Vagina (tissue), 2 donors: Measurements from ENCODE around the gene STC2. TPM values are rescaled to one million over a fixed set of nuclear protein-coding genes. Genes with fewer than 3 reads are reported as not detected.

Source experiments
- DNase-seq, 2 donors: peaks; one replicate each; pipeline ENCODE4 v3.0.0-alpha.2; 2017; ENCODE audit errors: extremely low spot score in 2 of 2
- H3K27ac ChIP-seq: fragments of 200-600 bp; sonication (generic); one replicate; pipeline ENCODE4 v1.5.1; 2019
- H3K27me3 ChIP-seq: fragments of 200-600 bp; sonication (generic); one replicate; pipeline ENCODE4 v1.5.1; 2019
- H3K36me3 ChIP-seq, 2 donors: fragments of 200-600 bp; sonication (generic); one replicate each; pipeline ENCODE4 v1.5.1; 2017 to 2019
- H3K4me1 ChIP-seq: fragments of 200-600 bp; sonication (generic); one replicate; pipeline ENCODE4 v1.5.1; 2019
- H3K4me3 ChIP-seq, 2 donors: fragments of 200-600 bp; sonication (generic); 1 replicate in 1 of 2; 2 replicates in 1 of 2; pipeline ENCODE4 v1.5.1; 2016 to 2019
- H3K9me3 ChIP-seq: fragments of 200-600 bp; sonication (generic); one replicate; pipeline ENCODE4 v1.5.1; 2019
- POLR2A ChIP-seq, 2 donors: fragments of 450-650 bp; IDR thresholded peaks; one replicate each; pipeline ENCODE4 v1.6.1; 2017; ENCODE audit warnings: antibody characterized with exemption in 2 of 2, mild to moderate bottlenecking in 2 of 2, moderate library complexity in 2 of 2
- POLR2AphosphoS5 ChIP-seq, 2 donors: sonication (generic); formaldehyde crosslinking; IDR thresholded peaks; one replicate each; pipeline ENCODE4 v1.9.0; 2017; ENCODE audit warnings: antibody characterized with exemption in 2 of 2, mild to moderate bottlenecking in 2 of 2, low read depth in 1 of 2; ENCODE audit not compliant: insufficient read depth in 1 of 2
- intact Hi-C: fragments of 100-400 bp; cut with DNase I; formaldehyde crosslinking; loops from one replicate; pipeline ENCODE4 v1.15.1; 2023
- total RNA-seq: library from RNA; depleted of rRNA; stranded (reverse); fragments of >200 nt; gene quantifications from one replicate; pipeline ENCODE4 v1.2.3, GENCODE V29; 2016
- TF ChIP-seq, protein P1 (sequence below), 3 experiments: fragments of 450-650 bp in 2 of 3; fragments of 200-600 bp in 1 of 3; sonication (generic) in 1 of 3; IDR thresholded peaks; one replicate each; pipeline ENCODE4 v1.5.1; 2017 to 2019; ENCODE audit warnings: antibody characterized with exemption in 3 of 3, mild to moderate bottlenecking in 2 of 3, moderate library complexity in 2 of 3

Gene STC2
- total RNA-seq, 1 donor from 2014 or later: 2.9 TPM

DNA sequence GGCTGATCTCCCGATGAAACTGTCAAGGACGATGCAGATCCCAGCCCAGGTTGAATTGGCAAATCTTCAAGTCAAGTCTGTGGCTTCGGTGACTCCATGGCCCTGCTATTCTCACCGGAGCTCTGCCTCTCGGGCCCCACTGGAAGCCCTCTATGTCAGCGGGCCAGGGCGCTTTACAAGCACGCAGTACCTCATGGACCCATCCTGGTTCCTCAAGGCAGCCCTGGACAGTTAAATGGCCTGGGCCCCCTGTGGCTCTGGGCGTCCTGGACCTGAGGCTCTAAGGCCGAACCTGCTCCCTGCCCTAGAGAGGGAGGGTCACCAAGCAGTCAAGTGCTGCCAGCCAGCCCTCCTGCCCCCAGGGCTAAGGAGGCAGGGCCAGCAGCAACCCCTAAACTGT is 45.3 kb downstream of the STC2 start:
- Histone ChIP-seq H3K27me3 (peaks cover 3% of the 10 kb centered on the region), H3K36me3 (no peaks in the 10 kb centered on the region)
- TF ChIP-seq POLR2A (IDR thresholded peaks at IDR 0.05) (no peak), POLR2AphosphoS5 (IDR thresholded peaks at IDR 0.05; ENCODE audit: insufficient read depth in 1 of 2, low read depth in 1 of 2) (no peak)
- TF ChIP-seq, protein P1, sequence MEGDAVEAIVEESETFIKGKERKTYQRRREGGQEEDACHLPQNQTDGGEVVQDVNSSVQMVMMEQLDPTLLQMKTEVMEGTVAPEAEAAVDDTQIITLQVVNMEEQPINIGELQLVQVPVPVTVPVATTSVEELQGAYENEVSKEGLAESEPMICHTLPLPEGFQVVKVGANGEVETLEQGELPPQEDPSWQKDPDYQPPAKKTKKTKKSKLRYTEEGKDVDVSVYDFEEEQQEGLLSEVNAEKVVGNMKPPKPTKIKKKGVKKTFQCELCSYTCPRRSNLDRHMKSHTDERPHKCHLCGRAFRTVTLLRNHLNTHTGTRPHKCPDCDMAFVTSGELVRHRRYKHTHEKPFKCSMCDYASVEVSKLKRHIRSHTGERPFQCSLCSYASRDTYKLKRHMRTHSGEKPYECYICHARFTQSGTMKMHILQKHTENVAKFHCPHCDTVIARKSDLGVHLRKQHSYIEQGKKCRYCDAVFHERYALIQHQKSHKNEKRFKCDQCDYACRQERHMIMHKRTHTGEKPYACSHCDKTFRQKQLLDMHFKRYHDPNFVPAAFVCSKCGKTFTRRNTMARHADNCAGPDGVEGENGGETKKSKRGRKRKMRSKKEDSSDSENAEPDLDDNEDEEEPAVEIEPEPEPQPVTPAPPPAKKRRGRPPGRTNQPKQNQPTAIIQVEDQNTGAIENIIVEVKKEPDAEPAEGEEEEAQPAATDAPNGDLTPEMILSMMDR (IDR thresholded peaks at IDR 0.05): no peak

GRCh38 chr5:173281910-173282309 is 46.3 kb downstream of the STC2 start:
- no peak for DNase-seq
- no peak overlapping the region for H3K27ac ChIP-seq
- peaks cover 12% of the 10 kb centered on the region for H3K4me1 ChIP-seq
- no peaks in the 10 kb centered on the region for H3K9me3 ChIP-seq
- TF ChIP-seq POLR2A (IDR thresholded peaks at IDR 0.05) (no peak), POLR2AphosphoS5 (IDR thresholded peaks at IDR 0.05; ENCODE audit: insufficient read depth in 1 of 2, low read depth in 1 of 2) (no peak)
- TF ChIP-seq, protein P1 (IDR thresholded peaks at IDR 0.05): no peak
- intact Hi-C loops: loop anchor here (5.0 kb wide), 1 partner anchor 305 kb away; no protein-coding TSS in a partner anchor
- no peaks in the 10 kb centered on the region for H3K36me3 ChIP-seq
- H3K4me3 ChIP-seq: no peak overlapping the region
- peaks cover 3% of the 10 kb centered on the region for H3K27me3 ChIP-seq

More for the DNA sequence above, 45.3 kb downstream of the STC2 start:
- H3K9me3 ChIP-seq: no peaks in the 10 kb centered on the region
- intact Hi-C loops: loop anchor here (5.0 kb wide), 1 partner anchor 306 kb away; no protein-coding TSS in a partner anchor
- H3K4me3 ChIP-seq: no peak overlapping the region
- no peak for DNase-seq
- no peak overlapping the region for H3K27ac ChIP-seq
- H3K4me1 ChIP-seq: peaks cover 12% of the 10 kb centered on the region

- Histone ChIP-seq H3K9me3 (no peaks in the 10 kb centered on the region), H3K4me3 (no peak overlapping the region), H3K4me1 (peaks cover 12% of the 10 kb centered on the region), H3K36me3 (no peaks in the 10 kb centered on the region), H3K27me3 (peaks cover 2% of the 10 kb centered on the region), H3K27ac (no peak overlapping the region)
- DNase-seq: no peak
- intact Hi-C loops: no loop called here
- no peak for TF ChIP-seq POLR2A (IDR thresholded peaks at IDR 0.05)
- no peak for TF ChIP-seq POLR2AphosphoS5 (IDR thresholded peaks at IDR 0.05; ENCODE audit: insufficient read depth in 1 of 2, low read depth in 1 of 2)
- TF ChIP-seq, protein P1 (IDR thresholded peaks at IDR 0.05): no peak
Observed at GRCh38 chr5:173279166-173279565, 49.0 kb downstream of the STC2 start.

- H3K9me3 ChIP-seq: no peaks in the 10 kb centered on the region
- intact Hi-C loops: no loop called here
- no peak overlapping the region for H3K27ac ChIP-seq
- no peak for DNase-seq
- H3K4me1 ChIP-seq: peaks cover 7% of the 10 kb centered on the region
- H3K4me3 ChIP-seq: no peak overlapping the region
- TF ChIP-seq, protein P1 (IDR thresholded peaks at IDR 0.05): no peak
- TF ChIP-seq POLR2AphosphoS5 (IDR thresholded peaks at IDR 0.05; ENCODE audit: insufficient read depth in 1 of 2, low read depth in 1 of 2) (no peak), POLR2A (IDR thresholded peaks at IDR 0.05) (no peak)
- no peaks in the 10 kb centered on the region for H3K36me3 ChIP-seq
- no peaks in the 10 kb centered on the region for H3K27me3 ChIP-seq
Observed at GRCh38 chr5:173278641-173279040, 49.6 kb downstream of the STC2 start.

DNA sequence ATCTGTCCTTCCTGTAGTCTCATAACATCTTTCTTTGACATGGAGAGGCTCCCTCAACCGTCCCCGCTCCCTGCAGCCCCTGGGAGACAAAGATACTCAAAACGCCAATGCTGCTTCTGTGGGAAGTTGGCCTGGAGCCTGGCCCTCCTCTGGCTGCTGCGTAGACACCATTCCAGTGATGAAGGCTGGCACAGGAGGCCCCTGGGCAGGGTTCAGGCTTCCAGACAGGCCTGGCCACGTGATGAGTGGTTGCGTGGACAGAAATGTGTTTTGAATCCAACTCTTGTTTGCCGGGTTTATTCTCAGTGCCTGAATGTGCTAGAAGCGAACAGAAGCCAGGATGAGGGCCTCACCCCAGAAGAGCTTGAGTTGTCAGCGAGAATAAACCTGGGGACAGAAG is 50.0 kb downstream of the STC2 start:
- Histone ChIP-seq H3K4me3 (no peak overlapping the region), H3K36me3 (no peaks in the 10 kb centered on the region), H3K9me3 (no peaks in the 10 kb centered on the region), H3K27ac (no peak overlapping the region), H3K4me1 (peaks cover 2% of the 10 kb centered on the region), H3K27me3 (no peaks in the 10 kb centered on the region)
- intact Hi-C loops: no loop called here
- DNase-seq: no peak
- TF ChIP-seq POLR2AphosphoS5 (IDR thresholded peaks at IDR 0.05; ENCODE audit: insufficient read depth in 1 of 2, low read depth in 1 of 2) (no peak), POLR2A (IDR thresholded peaks at IDR 0.05) (no peak)
- TF ChIP-seq, protein P1 (IDR thresholded peaks at IDR 0.05): no peak
